Activated CD8-positive, alpha-beta T cell treated with anti-CD3 and anti-CD28 coated beads for 36 hours (primary cell): ENCODE measurements around the gene MPV17. TPM values are rescaled to one million over a fixed set of nuclear protein-coding genes. Genes with fewer than 3 reads are reported as not detected.
A peak's percentile ranks its signal among the peaks of the same experiment; 100 is the strongest.

Experiments used
- ATAC-seq: fragments of 200-7000 bp; cut with Tn5 transposase; one replicate; pipeline ENCODE4 v1.10.0; 2021; ENCODE audit warnings: mild to moderate bottlenecking, moderate library complexity
- CTCF ChIA-PET: fragments of 350-600 bp; sonication (Branson Sonifier 250); formaldehyde crosslinking; loops from one replicate; lab custom pipeline; 2021; ENCODE audit warnings: antibody characterized with exemption; lab: Charles Lee
- POLR2A ChIA-PET: fragments of 350-600 bp; sonication (Branson Sonifier 250); formaldehyde crosslinking; loops from one replicate; lab custom pipeline; 2021; ENCODE audit warnings: antibody characterized with exemption; lab: Charles Lee
- DNase-seq: peaks from one replicate; pipeline ENCODE4 v3.0.0-alpha.2; 2020
- H3K27ac Mint-ChIP-seq: one replicate; pipeline ENCODE4 v1.8.0; 2021; ENCODE audit warnings: mild to moderate bottlenecking, mixed read lengths
- H3K27me3 Mint-ChIP-seq: one replicate; pipeline ENCODE4 v1.8.0; 2021; ENCODE audit warnings: mixed read lengths
- H3K36me3 Mint-ChIP-seq: one replicate; pipeline ENCODE4 v1.8.0; 2021; ENCODE audit warnings: low read depth, mixed read lengths
- H3K4me1 Mint-ChIP-seq: one replicate; pipeline ENCODE4 v1.8.0; 2021; ENCODE audit warnings: low read depth, mixed read lengths
- H3K4me3 Mint-ChIP-seq: one replicate; pipeline ENCODE4 v1.8.0; 2021; ENCODE audit warnings: mild to moderate bottlenecking, moderate library complexity, mixed read lengths
- H3K9me3 Mint-ChIP-seq: one replicate; pipeline ENCODE4 v1.8.0; 2021; ENCODE audit warnings: mixed read lengths
- CTCF ChIP-seq: fragments of 200-600 bp; IDR thresholded peaks from one replicate; pipeline ENCODE4 v1.8.0; 2022; ENCODE audit warnings: antibody characterized with exemption, mild to moderate bottlenecking
- intact Hi-C: fragments of 100-400 bp; cut with micrococcal nuclease; formaldehyde crosslinking; loops from one replicate; pipeline ENCODE4 v1.10.0; 2022
- total RNA-seq, 2 experiments: library from RNA; stranded (reverse); gene quantifications; one replicate each; pipeline ENCODE4 v1.2.3, GENCODE V29; 2021

MPV17 gene, protein sequence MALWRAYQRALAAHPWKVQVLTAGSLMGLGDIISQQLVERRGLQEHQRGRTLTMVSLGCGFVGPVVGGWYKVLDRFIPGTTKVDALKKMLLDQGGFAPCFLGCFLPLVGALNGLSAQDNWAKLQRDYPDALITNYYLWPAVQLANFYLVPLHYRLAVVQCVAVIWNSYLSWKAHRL
- total RNA-seq: 10 to 100 TPM; 72.3 to 85.1 TPM

GRCh38 chr2:27322766-27323595 lies at the start of gene MPV17:
Gene MPV17 (minus strand): TSS chr2:27323097. CDS start chr2:27322517, 580 bp downstream.
- ChIA-PET POLR2A (interaction anchor here (0.6 to 2.6 kb wide), 20 partner anchors 11 to 305 kb away, joined by 3 to 13 read pairs (median 3); partner anchors contain the start of genes CAD, CCDC121, EIF2B4 and GPN1), CTCF (interaction anchor here (1.2 to 3.5 kb wide), 4 partner anchors 20 to 47 kb away, joined by 3 to 20 read pairs (median 8); partner anchors contain the start of gene EIF2B4)
- Mint-ChIP-seq H3K27me3 (no peaks in the 10 kb centered on the region), H3K9me3 (no peaks in the 10 kb centered on the region), H3K4me3 (peak within 1 kb of the TSS; percentile 97), H3K4me1 (peaks cover 21% of the 10 kb centered on the region), H3K27ac (peak within 1 kb of the TSS; percentile 97), H3K36me3 (peaks cover 24% of the 10 kb centered on the region)
- ATAC-seq (peak; percentile 97), DNase-seq (peak; percentile 94)
- intact Hi-C loops: loop anchor here (5.0 kb wide), 1 partner anchor 34 kb away; the partner anchor contains the start of gene GTF3C2
- TF ChIP-seq CTCF: no peak

DNA sequence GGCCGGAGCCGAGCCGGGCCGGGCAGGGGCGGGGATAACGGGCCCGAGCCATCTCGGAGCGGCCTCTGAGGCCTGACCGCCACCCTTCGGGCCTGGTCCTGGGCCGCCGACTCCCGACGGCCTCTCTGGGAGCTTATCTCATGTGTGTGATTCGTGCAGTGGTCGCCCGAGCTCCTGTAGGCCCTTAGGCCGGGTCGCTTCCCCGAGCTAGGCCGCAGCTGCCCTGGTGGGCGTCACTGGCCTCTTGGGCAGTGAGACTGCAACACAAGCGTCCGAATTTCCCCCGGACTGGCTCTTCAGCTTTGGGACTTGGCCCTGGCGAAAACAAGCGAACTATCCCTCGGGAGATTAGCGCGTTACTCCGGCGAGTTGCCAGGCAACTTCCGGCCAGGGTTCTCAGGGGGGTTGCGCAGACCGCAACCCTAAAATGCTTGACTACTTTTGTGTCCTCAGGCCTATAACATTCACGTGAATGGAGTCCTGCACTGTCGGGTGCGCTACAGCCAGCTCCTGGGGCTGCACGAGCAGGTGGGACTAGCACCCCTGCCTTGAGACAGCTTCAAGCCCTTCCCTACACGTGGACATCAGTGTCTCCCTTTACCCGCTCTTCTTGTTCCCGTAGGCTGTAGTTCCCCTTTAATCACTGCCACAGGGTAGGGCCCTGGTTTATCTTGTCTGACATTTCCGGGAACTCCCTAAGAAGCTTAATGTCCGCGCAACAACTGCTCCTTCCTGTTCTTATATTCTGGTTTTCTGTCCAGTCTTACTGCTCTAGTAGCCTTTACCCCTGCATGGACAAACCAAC lies 48.1 kb upstream of the MPV17 start:
- H3K27me3 Mint-ChIP-seq: no peaks in the 10 kb centered on the region
- CTCF ChIA-PET: interaction anchor here (1.2 to 2.6 kb wide), 3 partner anchors 9 to 201 kb away, joined by 3 to 12 read pairs (median 10); partner anchors contain the start of gene ZNF513
- peak overlapping the region; percentile 89 for H3K4me3 Mint-ChIP-seq
- peaks cover 34% of the 10 kb centered on the region for H3K36me3 Mint-ChIP-seq
- H3K4me1 Mint-ChIP-seq: peaks cover 28% of the 10 kb centered on the region
- peak; percentile 6 for ATAC-seq
- no peak for TF ChIP-seq CTCF
- no peaks in the 10 kb centered on the region for H3K9me3 Mint-ChIP-seq
- peak; percentile 38 for DNase-seq
- POLR2A ChIA-PET: interaction anchor here (0.6 to 8.0 kb wide), 11 partner anchors 8 to 59 kb away, joined by 3 to 84 read pairs (median 9); partner anchors contain the start of genes GTF3C2, MPV17, NRBP1 and PPM1G
- peak overlapping the region; percentile 95 for H3K27ac Mint-ChIP-seq
- intact Hi-C loops: loop anchor here (2.0 kb wide), 1 partner anchor 14 kb away; the partner anchor contains the start of gene GTF3C2

GRCh38 chr2:27370026-27370815 lies 47.3 kb upstream of the MPV17 start, which contains the start of the genes EIF2B4 and SNX17:
Gene EIF2B4 (minus strand): TSS chr2:27370338. CDS start chr2:27370314, 24 bp downstream.
Gene SNX17 (plus strand): TSS chr2:27370616. CDS start chr2:27370744, 128 bp downstream.
- CTCF ChIA-PET: interaction anchor here (0.7 to 3.7 kb wide), 13 partner anchors 9 to 313 kb away, joined by 3 to 15 read pairs (median 4); partner anchors contain the start of genes GTF3C2, MPV17, PPM1G and ZNF513
- peaks cover 28% of the 10 kb centered on the region for H3K4me1 Mint-ChIP-seq
- peaks cover 30% of the 10 kb centered on the region for H3K36me3 Mint-ChIP-seq
- peak; percentile 68 for TF ChIP-seq CTCF
- peak; percentile 93 for ATAC-seq
- peak within 1 kb of the TSS; percentile 95 for H3K27ac Mint-ChIP-seq
- no peaks in the 10 kb centered on the region for H3K9me3 Mint-ChIP-seq
- intact Hi-C loops: loop anchor here (2.0 kb wide), 1 partner anchor 13 kb away; the partner anchor contains the start of gene GTF3C2
- H3K27me3 Mint-ChIP-seq: no peaks in the 10 kb centered on the region
- peak; percentile 99 for DNase-seq
- POLR2A ChIA-PET: interaction anchor here (0.6 to 8.0 kb wide), 16 partner anchors 10 to 293 kb away, joined by 3 to 84 read pairs (median 4); partner anchors contain the start of genes GTF3C2, MPV17, NRBP1 and PPM1G
- H3K4me3 Mint-ChIP-seq: peak within 1 kb of the TSS; percentile 89
